GM12872 (cell line): ENCODE data around the gene ITFG1.

Source experiments
- TF ChIP-seq, protein P1 (sequence below): IDR thresholded peaks from 3 replicates; pipeline ENCODE4 v1.5.1; 2011; ENCODE audit warnings: low read depth, mild to moderate bottlenecking, low read length, moderate library complexity; ENCODE audit not compliant: insufficient read depth

Gene ITFG1

DNA sequence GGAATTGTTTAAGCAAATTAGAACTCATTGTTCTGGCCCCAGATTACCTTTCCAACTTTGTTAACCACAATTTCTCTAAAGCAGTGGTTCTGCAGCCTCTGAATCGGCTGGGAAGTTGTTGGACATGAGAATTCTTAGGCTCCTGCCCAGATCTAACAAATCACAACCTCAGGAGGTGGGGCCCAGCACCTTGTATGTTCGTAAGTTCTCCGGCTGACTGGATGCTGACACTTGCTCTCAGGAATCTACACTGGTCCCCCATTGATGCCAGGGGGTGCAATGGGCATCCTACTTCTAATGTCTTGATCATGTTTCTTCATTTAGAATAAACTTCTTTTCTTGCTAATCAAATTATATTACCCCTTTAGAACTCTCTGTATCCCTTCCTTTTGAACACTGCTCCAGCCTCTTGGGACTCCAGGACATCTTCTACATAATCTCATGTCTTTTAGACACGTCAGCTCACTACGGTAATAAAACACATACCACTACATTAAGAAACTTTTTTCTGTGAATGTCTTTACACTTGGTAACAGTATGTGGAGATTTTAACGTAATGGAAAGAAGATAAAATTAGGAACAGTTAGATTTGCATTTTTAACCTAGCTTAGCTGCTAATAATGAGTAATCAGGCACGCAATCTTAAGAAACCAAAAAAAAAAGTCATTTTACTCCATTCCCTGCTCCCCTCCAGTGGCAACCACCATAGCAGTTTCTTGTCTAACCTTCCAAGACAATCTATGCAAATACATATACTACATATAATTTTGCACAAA is 143.2 kb downstream of the ITFG1 start:
- TF ChIP-seq, protein P1, sequence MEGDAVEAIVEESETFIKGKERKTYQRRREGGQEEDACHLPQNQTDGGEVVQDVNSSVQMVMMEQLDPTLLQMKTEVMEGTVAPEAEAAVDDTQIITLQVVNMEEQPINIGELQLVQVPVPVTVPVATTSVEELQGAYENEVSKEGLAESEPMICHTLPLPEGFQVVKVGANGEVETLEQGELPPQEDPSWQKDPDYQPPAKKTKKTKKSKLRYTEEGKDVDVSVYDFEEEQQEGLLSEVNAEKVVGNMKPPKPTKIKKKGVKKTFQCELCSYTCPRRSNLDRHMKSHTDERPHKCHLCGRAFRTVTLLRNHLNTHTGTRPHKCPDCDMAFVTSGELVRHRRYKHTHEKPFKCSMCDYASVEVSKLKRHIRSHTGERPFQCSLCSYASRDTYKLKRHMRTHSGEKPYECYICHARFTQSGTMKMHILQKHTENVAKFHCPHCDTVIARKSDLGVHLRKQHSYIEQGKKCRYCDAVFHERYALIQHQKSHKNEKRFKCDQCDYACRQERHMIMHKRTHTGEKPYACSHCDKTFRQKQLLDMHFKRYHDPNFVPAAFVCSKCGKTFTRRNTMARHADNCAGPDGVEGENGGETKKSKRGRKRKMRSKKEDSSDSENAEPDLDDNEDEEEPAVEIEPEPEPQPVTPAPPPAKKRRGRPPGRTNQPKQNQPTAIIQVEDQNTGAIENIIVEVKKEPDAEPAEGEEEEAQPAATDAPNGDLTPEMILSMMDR, result no peak

DNA sequence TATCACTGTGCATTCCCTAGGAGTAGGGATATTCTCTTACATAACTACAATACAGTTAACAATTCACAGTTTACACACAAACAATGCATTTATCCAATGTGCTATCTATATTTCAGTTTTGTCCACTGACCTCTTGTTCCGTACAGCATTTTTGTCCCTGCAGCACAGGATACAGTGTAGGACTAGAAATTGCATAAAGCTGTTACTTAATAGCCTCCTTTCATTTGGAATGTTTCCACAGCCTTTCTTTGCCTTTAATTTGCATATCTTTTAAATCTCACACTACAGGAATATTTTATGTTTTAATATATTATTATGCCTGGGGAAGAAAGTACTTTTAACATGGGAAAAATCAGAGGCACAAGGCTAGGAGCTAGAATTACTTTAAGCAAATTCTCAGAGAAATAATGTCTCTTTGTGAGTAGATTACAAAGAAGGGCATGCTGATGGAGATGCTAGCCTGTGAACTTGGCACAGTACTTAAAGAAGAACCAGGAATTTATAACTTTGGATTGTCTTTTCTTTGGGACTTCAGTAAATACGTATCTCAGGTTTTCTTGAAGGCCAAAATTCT is 144.3 kb downstream of the ITFG1 start:
- TF ChIP-seq, protein P1, result no peak

DNA sequence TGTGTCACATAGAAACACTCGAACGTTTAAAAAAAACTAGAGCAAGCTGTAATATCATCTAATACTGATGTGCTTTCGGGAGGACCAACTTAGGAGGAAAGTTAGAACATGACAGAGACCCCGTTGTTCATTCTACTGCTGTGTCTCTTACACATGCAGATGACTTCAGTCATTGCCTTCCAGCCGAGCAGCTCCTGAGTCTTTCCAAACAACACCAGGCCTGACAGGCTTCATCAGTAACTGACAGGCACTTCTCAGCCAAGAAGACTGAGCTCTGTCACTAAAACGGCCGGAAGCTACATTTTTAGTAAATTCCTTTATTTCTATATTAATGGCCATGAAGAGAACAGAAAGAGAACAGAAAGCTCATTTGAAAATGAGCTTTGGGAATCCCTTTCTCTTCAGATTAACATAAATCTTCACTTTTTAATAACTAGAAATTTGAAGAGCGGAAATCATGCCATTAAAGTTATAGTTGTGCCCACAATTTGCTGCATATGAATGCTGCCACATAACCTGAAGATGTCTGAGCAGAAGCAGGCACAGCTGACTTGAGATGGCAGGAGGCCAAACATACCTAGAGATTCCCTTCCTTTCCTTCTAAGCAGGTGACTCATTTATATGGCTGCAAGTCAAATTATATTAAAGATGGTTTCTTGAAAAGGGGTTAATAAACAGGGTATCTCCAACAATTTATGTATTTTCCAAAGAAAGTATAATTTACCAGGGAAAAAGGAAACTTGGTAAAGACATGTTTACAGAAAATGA is 148.9 kb downstream of the ITFG1 start:
- TF ChIP-seq, protein P1, result no peak

DNA sequence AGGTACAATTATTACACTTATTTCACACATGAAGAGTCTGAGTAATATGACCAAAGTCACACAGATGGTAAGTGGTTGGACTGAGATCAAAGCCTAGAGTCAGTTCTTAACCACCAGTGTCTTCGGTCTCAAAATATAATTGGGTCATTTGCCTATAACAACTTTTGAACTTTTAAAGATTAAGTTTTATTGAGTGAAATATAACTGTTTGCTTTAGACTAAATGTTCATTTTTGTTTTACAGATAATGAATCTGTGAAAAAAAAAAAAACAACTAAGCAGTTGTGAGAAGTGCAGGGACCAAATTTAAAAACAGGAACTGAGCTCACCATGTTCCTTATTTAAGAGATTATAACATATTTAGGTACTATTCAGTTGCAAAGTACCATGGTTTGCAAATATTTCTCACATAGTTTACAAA is 150.1 kb downstream of the ITFG1 start:
- TF ChIP-seq, protein P1, result no peak

DNA sequence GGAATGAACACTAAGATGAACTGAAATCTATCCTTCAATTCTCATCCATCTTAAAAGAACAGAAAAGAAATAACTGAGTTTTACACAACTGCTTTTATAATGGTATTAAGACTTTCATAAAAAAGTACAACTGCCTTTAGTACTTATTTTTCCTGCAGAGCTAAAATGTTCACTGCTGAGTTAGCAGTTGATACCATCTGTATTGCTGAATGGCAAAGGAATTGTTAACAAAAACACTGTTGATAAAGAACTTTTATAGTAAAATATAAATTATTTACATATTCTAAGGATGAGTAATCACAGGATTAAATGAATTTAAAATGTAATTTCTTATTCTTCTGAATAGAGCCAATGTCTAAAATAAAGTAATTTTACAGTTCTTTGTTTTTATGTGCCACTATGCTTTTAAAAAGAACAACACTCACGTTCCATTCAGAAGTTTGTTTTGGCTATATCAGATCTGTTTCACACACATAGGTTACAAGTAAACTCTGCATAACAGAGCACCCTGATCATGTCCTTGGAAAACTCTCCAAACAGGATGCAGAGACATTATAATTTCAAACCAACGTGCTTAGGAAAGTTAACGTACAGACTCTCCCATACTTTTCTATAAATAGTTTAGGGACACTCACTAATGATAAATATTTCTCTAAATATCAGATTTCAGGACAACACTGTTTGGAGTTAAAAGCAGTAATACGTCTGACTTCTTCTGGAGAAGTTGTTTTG is 151.1 kb downstream of the ITFG1 start:
- TF ChIP-seq, protein P1, result no peak

DNA sequence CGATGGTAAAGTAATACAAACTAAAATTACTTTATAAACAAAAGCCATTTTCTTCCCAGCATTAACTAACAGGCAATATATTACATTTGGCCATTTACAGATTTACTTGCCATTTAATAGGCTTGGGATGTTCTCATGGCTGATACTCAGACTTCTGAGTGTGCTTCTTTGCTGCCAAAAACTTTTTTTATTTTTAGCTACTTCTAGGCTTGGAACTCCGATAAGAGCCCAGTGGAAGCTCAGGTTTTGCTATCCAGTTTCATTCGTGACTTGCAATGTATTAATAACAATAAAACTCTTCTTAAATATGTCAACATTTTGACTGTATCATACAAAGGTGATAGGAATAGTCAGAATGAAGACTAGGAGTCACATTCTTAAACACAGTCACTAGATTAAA is 152.3 kb downstream of the ITFG1 start:
- TF ChIP-seq, protein P1, result no peak

DNA sequence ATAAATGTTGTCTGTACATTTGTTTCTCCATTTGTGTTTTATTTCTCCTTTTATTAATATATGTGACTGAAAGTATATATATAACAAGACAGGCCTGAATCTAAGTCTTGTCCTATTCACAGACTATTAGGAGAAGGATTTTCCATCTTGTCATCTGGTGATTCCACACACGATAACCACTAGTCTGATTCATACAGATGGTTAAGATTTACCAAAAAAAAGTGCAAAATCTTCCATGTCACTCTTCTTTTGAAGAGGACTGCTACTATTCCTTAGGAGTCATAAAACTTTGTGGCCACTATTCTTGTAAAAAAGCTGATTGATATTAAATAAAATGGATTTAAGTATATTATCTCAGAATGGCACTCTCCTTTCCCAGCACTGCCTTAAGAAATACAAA is 156.3 kb downstream of the ITFG1 start:
- TF ChIP-seq, protein P1, result no peak
